Stimulated activated naive CD8-positive, alpha-beta T cell treated with anti-CD3 and anti-CD28 coated beads, Interleukin-15, Interleukin-2, amounts not matched to agents 100 ng/mL and 50 ng/mL, for 24 hours (primary cell): ENCODE results near the gene VGLL4.
"Not testable (repeated sequence)": the region's sequence is repeated elsewhere in the genome, so short reads cannot be mapped to it uniquely, and the experiment has no call there.

Experiments used
- H3K27ac Mint-ChIP-seq: one replicate; pipeline ENCODE4 v1.8.0; 2021; ENCODE audit warnings: mild to moderate bottlenecking, mixed read lengths
- H3K27me3 Mint-ChIP-seq: one replicate; pipeline ENCODE4 v1.8.0; 2021; ENCODE audit warnings: mixed read lengths
- H3K36me3 Mint-ChIP-seq: one replicate; pipeline ENCODE4 v1.8.0; 2021; ENCODE audit warnings: low read depth, mixed read lengths
- H3K4me1 Mint-ChIP-seq: one replicate; pipeline ENCODE4 v1.8.0; 2021; ENCODE audit warnings: low read depth, mixed read lengths
- H3K4me3 Mint-ChIP-seq: one replicate; pipeline ENCODE4 v1.8.0; 2021; ENCODE audit warnings: mild to moderate bottlenecking, mixed read lengths
- H3K9me3 Mint-ChIP-seq: one replicate; pipeline ENCODE4 v1.8.0; 2021; ENCODE audit warnings: mixed read lengths

The VGLL4 gene

GRCh38 chr3:11530153-11530721, 113.5 kb downstream of the VGLL4 start:
- Mint-ChIP-seq H3K4me3 (no peak overlapping the region), H3K36me3 (peaks cover 27% of the 10 kb centered on the region)

GRCh38 chr3:11529281-11529680, 114.4 kb downstream of the VGLL4 start:
- Mint-ChIP-seq H3K27ac (no peak overlapping the region), H3K27me3 (no peaks in the 10 kb centered on the region), H3K4me3 (no peak overlapping the region), H3K36me3 (peaks cover 27% of the 10 kb centered on the region), H3K4me1 (no peaks in the 10 kb centered on the region), H3K9me3 (no peaks in the 10 kb centered on the region)

More at GRCh38 chr3:11530153-11530721, 113.5 kb downstream of the VGLL4 start:
- Mint-ChIP-seq H3K27me3 (no peaks in the 10 kb centered on the region), H3K4me1 (no peaks in the 10 kb centered on the region), H3K27ac (no peak overlapping the region), H3K9me3 (no peaks in the 10 kb centered on the region)

- not testable (repeated sequence) for H3K4me1 Mint-ChIP-seq, H3K27ac Mint-ChIP-seq, H3K4me3 Mint-ChIP-seq, H3K27me3 Mint-ChIP-seq, H3K9me3 Mint-ChIP-seq
- H3K36me3 Mint-ChIP-seq = peaks cover 24% of the 10 kb centered on the region
These were observed 117.6 kb downstream of the VGLL4 start for GRCh38 chr3:11526121-11526520.

- Mint-ChIP-seq H3K9me3 (no peaks in the 10 kb centered on the region), H3K36me3 (peaks cover 27% of the 10 kb centered on the region), H3K4me3 (no peak overlapping the region), H3K4me1 (no peaks in the 10 kb centered on the region), H3K27ac (no peak overlapping the region), H3K27me3 (no peaks in the 10 kb centered on the region)
These were observed 120.1 kb downstream of the VGLL4 start for GRCh38 chr3:11523572-11524101.

- Mint-ChIP-seq H3K36me3 (peaks cover 24% of the 10 kb centered on the region), H3K4me1 (no peaks in the 10 kb centered on the region), H3K9me3 (no peaks in the 10 kb centered on the region), H3K27me3 (no peaks in the 10 kb centered on the region), H3K27ac (no peak overlapping the region), H3K4me3 (no peak overlapping the region)
These were observed 120.7 kb downstream of the VGLL4 start for GRCh38 chr3:11522953-11523571.

- Mint-ChIP-seq H3K4me1 (no peaks in the 10 kb centered on the region), H3K27ac (no peak overlapping the region)
These were observed 121.4 kb downstream of the VGLL4 start for GRCh38 chr3:11522398-11522715.

GRCh38 chr3:11521167-11521566, 122.5 kb downstream of the VGLL4 start:
- H3K9me3 Mint-ChIP-seq = no peaks in the 10 kb centered on the region
- no peak overlapping the region for H3K27ac Mint-ChIP-seq
- no peaks in the 10 kb centered on the region for H3K4me1 Mint-ChIP-seq
- peaks cover 8% of the 10 kb centered on the region for H3K36me3 Mint-ChIP-seq
- no peak overlapping the region for H3K4me3 Mint-ChIP-seq
- H3K27me3 Mint-ChIP-seq = no peaks in the 10 kb centered on the region

More at GRCh38 chr3:11522398-11522715, 121.4 kb downstream of the VGLL4 start:
- Mint-ChIP-seq H3K27me3 (no peaks in the 10 kb centered on the region), H3K4me3 (no peak overlapping the region), H3K36me3 (peaks cover 17% of the 10 kb centered on the region), H3K9me3 (no peaks in the 10 kb centered on the region)

- Mint-ChIP-seq H3K36me3 (peaks cover 3% of the 10 kb centered on the region), H3K9me3 (no peaks in the 10 kb centered on the region), H3K27me3 (no peaks in the 10 kb centered on the region), H3K27ac (no peak overlapping the region), H3K4me1 (peaks cover 3% of the 10 kb centered on the region), H3K4me3 (no peak overlapping the region)
These were observed 126.1 kb downstream of the VGLL4 start for GRCh38 chr3:11517601-11518000.

GRCh38 chr3:11514191-11514821, 129.4 kb downstream of the VGLL4 start:
- H3K9me3 Mint-ChIP-seq = no peaks in the 10 kb centered on the region
- H3K4me3 Mint-ChIP-seq = no peak overlapping the region
- peaks cover 23% of the 10 kb centered on the region for H3K36me3 Mint-ChIP-seq
- H3K4me1 Mint-ChIP-seq = peaks cover 10% of the 10 kb centered on the region
- H3K27ac Mint-ChIP-seq = no peak overlapping the region
- H3K27me3 Mint-ChIP-seq = no peaks in the 10 kb centered on the region

GRCh38 chr3:11513817-11514135, 129.9 kb downstream of the VGLL4 start:
- Mint-ChIP-seq H3K36me3 (peaks cover 21% of the 10 kb centered on the region), H3K4me1 (peaks cover 13% of the 10 kb centered on the region), H3K27ac (no peak overlapping the region), H3K4me3 (no peak overlapping the region), H3K27me3 (no peaks in the 10 kb centered on the region), H3K9me3 (no peaks in the 10 kb centered on the region)

GRCh38 chr3:11513125-11513816, 130.4 kb downstream of the VGLL4 start:
- not testable (repeated sequence) for H3K27me3 Mint-ChIP-seq, H3K4me3 Mint-ChIP-seq, H3K9me3 Mint-ChIP-seq, H3K27ac Mint-ChIP-seq
- peaks cover 13% of the 10 kb centered on the region for H3K4me1 Mint-ChIP-seq
- peaks cover 21% of the 10 kb centered on the region for H3K36me3 Mint-ChIP-seq

GRCh38 chr3:11511606-11512005, 132.1 kb downstream of the VGLL4 start:
- H3K9me3 Mint-ChIP-seq, H3K27me3 Mint-ChIP-seq, H3K4me3 Mint-ChIP-seq, H3K27ac Mint-ChIP-seq: not testable (repeated sequence)
- H3K4me1 Mint-ChIP-seq = peaks cover 13% of the 10 kb centered on the region
- peaks cover 21% of the 10 kb centered on the region for H3K36me3 Mint-ChIP-seq

GRCh38 chr3:11510356-11510755, 133.4 kb downstream of the VGLL4 start:
- Mint-ChIP-seq H3K27ac (no peak overlapping the region), H3K9me3 (no peaks in the 10 kb centered on the region), H3K27me3 (no peaks in the 10 kb centered on the region), H3K36me3 (peaks cover 21% of the 10 kb centered on the region), H3K4me1 (peaks cover 13% of the 10 kb centered on the region), H3K4me3 (no peak overlapping the region)

GRCh38 chr3:11510001-11510340, 133.7 kb downstream of the VGLL4 start:
- Mint-ChIP-seq H3K4me3 (no peak overlapping the region), H3K27me3 (no peaks in the 10 kb centered on the region), H3K36me3 (peaks cover 21% of the 10 kb centered on the region), H3K9me3 (no peaks in the 10 kb centered on the region), H3K27ac (no peak overlapping the region), H3K4me1 (peaks cover 13% of the 10 kb centered on the region)

GRCh38 chr3:11509173-11510000, 134.3 kb downstream of the VGLL4 start:
- H3K36me3 Mint-ChIP-seq = peaks cover 24% of the 10 kb centered on the region

More at GRCh38 chr3:11509173-11510000, 134.3 kb downstream of the VGLL4 start:
- Mint-ChIP-seq H3K9me3 (no peaks in the 10 kb centered on the region), H3K4me1 (peaks cover 11% of the 10 kb centered on the region), H3K27ac (no peak overlapping the region), H3K4me3 (no peak overlapping the region), H3K27me3 (no peaks in the 10 kb centered on the region)
